PC-3 (cell line): ENCODE results near the gene RNF151. TPM values are rescaled to one million over a fixed set of nuclear protein-coding genes. Genes with fewer than 3 reads are reported as not detected.

Experiments used
- ATAC-seq: fragments of 200-7000 bp; cut with Tn5 transposase; 2 replicates; pipeline ENCODE4 v1.9.1; 2020; ENCODE audit warnings: mild to moderate bottlenecking, moderate library complexity
- BruUV-seq: library from RNA; stranded (reverse); fragments of 400-500 nt; replicated peaks from 2 replicates; lab custom pipeline; 2021; lab: Mats Ljungman, UMichigan
- CTCF ChIA-PET: fragments of 300-600 bp; sonication (Branson Sonifier 250); formaldehyde crosslinking; loops from one replicate; lab custom pipeline; 2022; ENCODE audit warnings: antibody characterized with exemption; lab: Charles Lee
- POLR2A ChIA-PET: fragments of 300-600 bp; sonication (Branson Sonifier 250); formaldehyde crosslinking; loops from one replicate; lab custom pipeline; 2022; ENCODE audit warnings: antibody characterized with exemption; ENCODE audit not compliant: unreplicated experiment; lab: Charles Lee
- DNase-seq: peaks from one replicate; pipeline ENCODE4 v3.0.0-alpha.2; 2015
- H2AFZ ChIP-seq: fragments of 300-600 bp; sonication (generic); 2 replicates; pipeline ENCODE4 v1.6.0; 2016; ENCODE audit warnings: antibody characterized with exemption, low read length
- H3F3A ChIP-seq: fragments of 300-600 bp; sonication (generic); one replicate; pipeline ENCODE4 v1.6.0; 2017; ENCODE audit warnings: antibody characterized with exemption, low read length, control low read depth, mild to moderate bottlenecking; ENCODE audit not compliant: unreplicated experiment
- H3K27ac ChIP-seq: fragments of 300-600 bp; sonication (generic); 2 replicates; pipeline ENCODE4 v1.5.1; 2016; ENCODE audit warnings: mild to moderate bottlenecking, low read length
- H3K27me3 ChIP-seq: fragments of 300-600 bp; sonication (generic); 2 replicates; pipeline ENCODE4 v1.6.1; 2016; ENCODE audit warnings: low read length, mixed read lengths
- H3K36me3 ChIP-seq: fragments of 300-600 bp; sonication (generic); 2 replicates; pipeline ENCODE4 v1.6.1; 2016; ENCODE audit warnings: low read depth, mixed run types, low read length, mixed read lengths
- H3K4me1 ChIP-seq: fragments of 300-600 bp; sonication (generic); 2 replicates; pipeline ENCODE4 v1.5.1; 2016; ENCODE audit warnings: low read length; ENCODE audit not compliant: insufficient read depth
- H3K4me2 ChIP-seq: fragments of 300-600 bp; sonication (generic); 2 replicates; pipeline ENCODE4 v1.6.0; 2016; ENCODE audit warnings: low read length
- H3K4me3 ChIP-seq: fragments of 300-600 bp; sonication (generic); 2 replicates; pipeline ENCODE4 v1.5.1; 2016; ENCODE audit warnings: mild to moderate bottlenecking, low read length, mixed read lengths
- H3K79me2 ChIP-seq: fragments of 300-600 bp; sonication (generic); 2 replicates; pipeline ENCODE4 v1.6.1; 2017; ENCODE audit warnings: low read length, mixed read lengths
- H3K9ac ChIP-seq: fragments of 300-600 bp; sonication (generic); 2 replicates; pipeline ENCODE4 v1.6.0; 2016; ENCODE audit warnings: mild to moderate bottlenecking, low read length
- H3K9me2 ChIP-seq: fragments of 300-600 bp; sonication (generic); replicated peaks from 2 replicates; pipeline ENCODE4 v1.6.1; 2016; ENCODE audit warnings: mixed run types, low read length, mixed read lengths
- H3K9me3 ChIP-seq: fragments of 300-600 bp; sonication (generic); 2 replicates; pipeline ENCODE4 v1.6.1; 2016; ENCODE audit warnings: low read length, mixed read lengths
- H4K20me1 ChIP-seq: fragments of 300-600 bp; sonication (generic); 2 replicates; pipeline ENCODE4 v1.6.1; 2016; ENCODE audit warnings: low read length, mixed read lengths
- CTCF ChIP-seq: fragments of 300-600 bp; sonication (generic); conservative IDR thresholded peaks from 2 replicates; pipeline ENCODE4 v1.5.1; 2017; ENCODE audit warnings: antibody characterized with exemption, low read depth, mild to moderate bottlenecking, low read length
- EZH2 ChIP-seq: fragments of 300-600 bp; sonication (generic); IDR thresholded peaks from one replicate; pipeline ENCODE4 v1.6.1; 2017; ENCODE audit warnings: antibody characterized with exemption, mild to moderate bottlenecking, low read length; ENCODE audit not compliant: unreplicated experiment
- EZH2phosphoT487 ChIP-seq: fragments of 300-600 bp; sonication (generic); IDR thresholded peaks from 2 replicates; pipeline ENCODE4 v1.6.1; 2018; ENCODE audit warnings: mild to moderate bottlenecking, antibody characterized with exemption, low read length, borderline replicate concordance
- intact Hi-C: fragments of 100-400 bp; cut with micrococcal nuclease; formaldehyde crosslinking; loops from 2 replicates; pipeline ENCODE4 v1.9.0; 2023
- total RNA-seq: library from RNA; depleted of rRNA; stranded (reverse); fragments of >200 nt; gene quantifications from 2 replicates; pipeline ENCODE4 v1.2.3, GENCODE V29; 2014

The RNF151 gene
- total RNA-seq, 1 experiment from 2014 or later = not detected

GRCh38 chr16:1958715-1959268, 7.9 kb upstream of the RNF151 start:
- DNase-seq (no peak), ATAC-seq (no peak)
- Histone ChIP-seq H3K9ac (peak overlapping the region; percentile 90; the same call in 1 of the 2 replicates), H3K4me1 (peaks cover 5% of the 10 kb centered on the region; the same call in 1 of the 2 replicates), H2AFZ (peak overlapping the region; percentile 70), H3K36me3 (peaks cover 18% of the 10 kb centered on the region), H3K27me3 (no peaks in the 10 kb centered on the region), H3K9me2 (no peaks in the 10 kb centered on the region), H3K4me2 (peak overlapping the region; percentile 90), H3K4me3 (peak overlapping the region; percentile 91; the same call in 1 of the 2 replicates), H3K79me2 (peaks cover 33% of the 10 kb centered on the region), H3F3A (peaks cover 15% of the 10 kb centered on the region), H3K9me3 (no peaks in the 10 kb centered on the region), H3K27ac (no peak overlapping the region), H4K20me1 (peaks cover 15% of the 10 kb centered on the region)
- BruUV-seq = no TSS peak
- ChIA-PET POLR2A (no interaction called here), CTCF (no interaction called here)
- intact Hi-C loops = no loop called here
- no peak for TF ChIP-seq EZH2
- no peak for TF ChIP-seq EZH2phosphoT487

- Histone ChIP-seq H3K4me3 (peak within 1 kb of the TSS; percentile 91), H3K27me3 (no peaks in the 10 kb centered on the region), H3K27ac (no peak within 1 kb of the TSS), H2AFZ (peak within 1 kb of the TSS; percentile 70), H3K4me2 (peak within 1 kb of the TSS; percentile 90), H3K36me3 (peaks cover 22% of the 10 kb centered on the region), H3F3A (peaks cover 16% of the 10 kb centered on the region), H3K9me2 (no peaks in the 10 kb centered on the region), H3K4me1 (peaks cover 5% of the 10 kb centered on the region; the same call in 1 of the 2 replicates), H3K9me3 (no peaks in the 10 kb centered on the region), H3K79me2 (peaks cover 40% of the 10 kb centered on the region), H4K20me1 (peaks cover 19% of the 10 kb centered on the region), H3K9ac (peak within 1 kb of the TSS; percentile 90)
- TF ChIP-seq EZH2phosphoT487 (no peak), CTCF (peak; percentile 74)
- BruUV-seq = no TSS peak
- ChIA-PET CTCF (no interaction called here), POLR2A (no interaction called here)
- peak; percentile 88 for DNase-seq
- intact Hi-C loops = no loop called here
- ATAC-seq = peak; percentile 77
Observed at GRCh38 chr16:1959269-1960039, 7.2 kb upstream of the RNF151 start, which contains the start of gene NDUFB10. Gene NDUFB10 (plus strand): TSS chr16:1959538. CDS start chr16:1959625, 87 bp downstream.

GRCh38 chr16:1960665-1961630, 5.7 kb upstream of the RNF151 start:
- Histone ChIP-seq H3K79me2 (peaks cover 55% of the 10 kb centered on the region), H3K4me2 (peak overlapping the region; percentile 90), H3K27me3 (no peaks in the 10 kb centered on the region), H3K9me2 (no peaks in the 10 kb centered on the region), H4K20me1 (peaks cover 19% of the 10 kb centered on the region), H2AFZ (no peak overlapping the region), H3K4me3 (peak overlapping the region; percentile 91), H3F3A (peaks cover 16% of the 10 kb centered on the region), H3K36me3 (peaks cover 22% of the 10 kb centered on the region), H3K4me1 (peaks cover 9% of the 10 kb centered on the region; the same call in 1 of the 2 replicates), H3K9ac (peak overlapping the region; percentile 90; the same call in 1 of the 2 replicates), H3K9me3 (no peaks in the 10 kb centered on the region), H3K27ac (0 out of 2 replicates have a peak overlapping the region, but pooled peaks have one; percentile 14)
- CTCF ChIA-PET = interaction anchor here (0.7 kb wide), 1 partner anchor 55 kb away, joined by 3 read pairs; no protein-coding TSS in a partner anchor
- intact Hi-C loops = no loop called here
- peak; percentile 25 for ATAC-seq
- no peak for TF ChIP-seq EZH2phosphoT487
- no peak for TF ChIP-seq CTCF
- peak; percentile 56 for DNase-seq
- BruUV-seq = TSS peak; percentile 12
- POLR2A ChIA-PET = no interaction called here
